Skin of body (tissue), 2 donors: ENCODE measurements around the gene PLA2G5. TPM values are rescaled to one million over a fixed set of nuclear protein-coding genes. Genes with fewer than 3 reads are reported as not detected.
"Not testable (repeated sequence)": the region's sequence is repeated elsewhere in the genome, so short reads cannot be mapped to it uniquely, and the experiment has no call there.

Experiments
- DNase-seq: peaks from one replicate; lab custom pipeline; 2025; lab: John Stamatoyannopoulos, UW
- total RNA-seq: library from RNA; depleted of rRNA; stranded (reverse); fragments of >200 nt; gene quantifications from one replicate; pipeline ENCODE4 v1.2.3, GENCODE V29; 2014

Gene PLA2G5
- not detected for total RNA-seq

GRCh38 chr1:20069874-20070273 is at the start of gene PLA2G5:
TSS of gene PLA2G5 (plus strand) at chr1:20070194. CDS start at chr1:20084831, 14,637 bp downstream.
- no peak for DNase-seq

GRCh38 chr1:20028125-20028524 is 41.9 kb upstream of the PLA2G5 start:
- DNase-seq, result no peak

GRCh38 chr1:20028726-20029125 is 41.3 kb upstream of the PLA2G5 start:
- DNase-seq, result no peak

GRCh38 chr1:20029178-20029912 is 40.6 kb upstream of the PLA2G5 start:
- no peak for DNase-seq

GRCh38 chr1:20030436-20031151 is 39.4 kb upstream of the PLA2G5 start:
- DNase-seq, result not testable (repeated sequence)

GRCh38 chr1:20031161-20031560 is 38.8 kb upstream of the PLA2G5 start:
- no peak for DNase-seq

- no peak for DNase-seq
Measured at GRCh38 chr1:20031836-20032235, 38.2 kb upstream of the PLA2G5 start.

GRCh38 chr1:20032425-20032824 is 37.6 kb upstream of the PLA2G5 start:
- no peak for DNase-seq

GRCh38 chr1:20033420-20033819 is 36.6 kb upstream of the PLA2G5 start:
- DNase-seq, result no peak

- DNase-seq, result no peak
Measured at GRCh38 chr1:20035114-20035513, 34.9 kb upstream of the PLA2G5 start.

- DNase-seq, result no peak
Measured at GRCh38 chr1:20037877-20038276, 32.1 kb upstream of the PLA2G5 start.

GRCh38 chr1:20047096-20047495 is 22.9 kb upstream of the PLA2G5 start:
- DNase-seq, result no peak

- no peak for DNase-seq
Measured at GRCh38 chr1:20048563-20048962, 21.4 kb upstream of the PLA2G5 start.

- not testable (repeated sequence) for DNase-seq
Measured at GRCh38 chr1:20049056-20049798, 20.8 kb upstream of the PLA2G5 start.

- DNase-seq, result no peak
Measured at GRCh38 chr1:20051218-20051829, 18.7 kb upstream of the PLA2G5 start.

GRCh38 chr1:20052386-20052785 is 17.6 kb upstream of the PLA2G5 start:
- DNase-seq, result no peak

- no peak for DNase-seq
Measured at GRCh38 chr1:20057886-20058420, 12.0 kb upstream of the PLA2G5 start.

GRCh38 chr1:20058531-20058930 is 11.5 kb upstream of the PLA2G5 start:
- DNase-seq, result no peak

- no peak for DNase-seq
Measured at GRCh38 chr1:20059847-20060246, 10.1 kb upstream of the PLA2G5 start.

- DNase-seq, result not testable (repeated sequence)
Measured at GRCh38 chr1:20060791-20061190, 9.2 kb upstream of the PLA2G5 start.

GRCh38 chr1:20061866-20062265 is 8.1 kb upstream of the PLA2G5 start:
- DNase-seq, result no peak
